ENCODE measurements around the gene SCN8A. TPM values are rescaled to one million over a fixed set of nuclear protein-coding genes. Genes with fewer than 3 reads are reported as not detected.

SCN8A gene
- total RNA-seq, 1 donor from 2014 or later: 2.0 TPM

GRCh38 chr12:51818086-51818485, 227.1 kb downstream of the SCN8A start:
- Histone ChIP-seq H3K4me1 (no peaks in the 10 kb centered on the region), H3K36me3 (no peaks in the 10 kb centered on the region), H3K27me3 (peaks cover 6% of the 10 kb centered on the region), H3K27ac (no peak overlapping the region), H3K9me3 (no peaks in the 10 kb centered on the region), H3K4me3 (no peak overlapping the region)
- intact Hi-C loops (cut with DNase I): loop anchor here (10.0 kb wide), 1 partner anchor 393 kb away; the partner anchor contains the start of gene SLC4A8
- no peak for TF ChIP-seq CTCF (IDR thresholded peaks at IDR 0.05)
- DNase-seq (ENCODE audit: low spot score in 2 of 2): no peak

- Histone ChIP-seq H3K4me3 (no peak overlapping the region), H3K4me1 (no peaks in the 10 kb centered on the region), H3K9me3 (no peaks in the 10 kb centered on the region), H3K27ac (no peak overlapping the region), H3K36me3 (no peaks in the 10 kb centered on the region), H3K27me3 (peaks cover 6% of the 10 kb centered on the region)
- no peak for DNase-seq (ENCODE audit: low spot score in 2 of 2)
- intact Hi-C loops (cut with DNase I): loop anchor here (10.0 kb wide), 1 partner anchor 394 kb away; the partner anchor contains the start of gene SLC4A8
- TF ChIP-seq CTCF (IDR thresholded peaks at IDR 0.05): no peak
These were observed 227.7 kb downstream of the SCN8A start for GRCh38 chr12:51818566-51819300.

GRCh38 chr12:51819736-51820525, 228.9 kb downstream of the SCN8A start:
- no peak for TF ChIP-seq CTCF (IDR thresholded peaks at IDR 0.05)
- no peaks in the 10 kb centered on the region for H3K4me1 ChIP-seq
- no peaks in the 10 kb centered on the region for H3K9me3 ChIP-seq
- peaks cover 6% of the 10 kb centered on the region for H3K27me3 ChIP-seq
- intact Hi-C loops (cut with DNase I): loop anchor here (10.0 kb wide), 1 partner anchor 395 kb away; the partner anchor contains the start of gene SLC4A8
- no peak overlapping the region for H3K27ac ChIP-seq
- H3K36me3 ChIP-seq: no peaks in the 10 kb centered on the region
- peak overlapping the region; percentile 41 to 59 for H3K4me3 ChIP-seq
- no peak for DNase-seq (ENCODE audit: low spot score in 2 of 2)

- DNase-seq (ENCODE audit: low spot score in 2 of 2): peak in 1 of 2 donors; percentile 68
- peak in 1 of 3 experiments; percentile 12 for TF ChIP-seq CTCF (IDR thresholded peaks at IDR 0.05)
- intact Hi-C loops (cut with DNase I): no loop called here
- Histone ChIP-seq H3K27me3 (peaks cover 6% of the 10 kb centered on the region), H3K9me3 (no peaks in the 10 kb centered on the region), H3K4me1 (no peaks in the 10 kb centered on the region), H3K4me3 (peak overlapping the region; percentile 41 to 59), H3K36me3 (no peaks in the 10 kb centered on the region), H3K27ac (peak overlapping the region in 1 of 2 donors; percentile 33)
These were observed 229.8 kb downstream of the SCN8A start for GRCh38 chr12:51820526-51821439.
